Astrocyte of the hippocampus (primary cell): ENCODE results near the gene PDE6C.

Experiments
- DNase-seq: peaks from one replicate; pipeline ENCODE4 v3.0.0; 2011; ENCODE audit warnings: low read depth, low spot score

PDE6C gene

GRCh38 chr10:93612311-93612710, at the start of gene PDE6C:
Gene PDE6C, plus strand, starts transcription at chr10:93612537. Its CDS starts 189 bp downstream, at chr10:93612726.
- no peak for DNase-seq

DNA sequence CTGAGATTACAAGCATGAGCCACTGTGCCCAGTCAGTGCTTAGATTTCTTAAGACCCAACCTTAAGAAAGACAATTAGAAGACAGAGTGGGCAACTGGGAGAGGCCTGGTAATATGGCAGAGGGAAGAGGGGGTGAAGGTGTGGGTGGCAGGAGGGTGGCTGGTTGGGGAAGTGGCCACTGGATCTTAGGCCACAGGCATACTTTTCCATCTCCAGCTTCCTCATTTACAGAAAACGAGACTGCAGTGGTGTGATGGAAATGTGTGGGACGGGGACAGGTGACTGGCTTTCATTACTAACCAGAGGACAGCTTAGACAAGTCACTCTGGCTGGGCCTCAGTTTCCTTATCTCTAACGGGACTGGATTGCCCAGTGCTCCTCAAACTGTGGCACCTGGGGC, 46.9 kb upstream of the PDE6C start:
- DNase-seq, result no peak

GRCh38 chr10:93566435-93567276, 45.7 kb upstream of the PDE6C start, which contains the start of gene FFAR4:
Gene FFAR4, plus strand, starts transcription at chr10:93566665. Its CDS starts 56 bp downstream, at chr10:93566721.
- peak; percentile 32 for DNase-seq

DNA sequence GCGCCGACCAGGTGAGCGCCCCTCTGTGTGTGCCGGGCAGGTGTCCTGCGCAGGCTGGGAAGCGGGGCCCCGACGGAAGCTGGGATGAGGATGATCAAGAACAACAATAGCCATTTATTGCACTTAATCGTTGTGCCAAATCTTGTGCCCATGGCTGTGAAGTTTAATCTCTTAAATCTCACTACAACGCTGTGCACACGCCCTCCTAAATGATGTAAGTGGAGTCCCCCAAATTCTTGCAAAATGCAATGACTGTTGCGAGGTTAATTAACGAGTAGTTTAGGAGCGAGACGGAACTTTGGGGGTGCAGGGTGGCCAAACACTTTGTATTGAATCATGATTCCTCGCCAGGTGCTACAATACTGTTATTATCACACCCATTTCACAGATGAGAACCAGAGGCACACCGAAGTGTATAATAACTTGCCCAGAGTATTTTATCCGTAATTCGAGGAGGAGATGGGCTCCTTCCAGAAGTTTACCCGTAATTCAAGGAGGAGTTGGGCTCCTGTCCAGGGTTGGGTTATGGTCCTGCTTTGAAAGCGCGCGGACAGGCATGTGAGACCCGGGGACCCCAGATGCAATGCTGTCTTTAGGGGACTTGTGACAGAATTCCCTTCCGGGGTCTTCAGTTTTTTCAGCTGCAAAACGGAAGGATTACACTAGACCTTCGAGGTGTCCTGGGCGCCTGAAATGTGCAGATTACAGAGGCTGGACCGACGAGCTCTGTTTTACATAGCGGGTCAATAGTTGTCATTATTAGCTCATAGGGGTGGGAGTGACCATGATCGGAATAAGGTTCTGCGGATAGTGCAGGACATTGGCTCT, 44.8 kb upstream of the PDE6C start:
- DNase-seq, result no peak

DNA sequence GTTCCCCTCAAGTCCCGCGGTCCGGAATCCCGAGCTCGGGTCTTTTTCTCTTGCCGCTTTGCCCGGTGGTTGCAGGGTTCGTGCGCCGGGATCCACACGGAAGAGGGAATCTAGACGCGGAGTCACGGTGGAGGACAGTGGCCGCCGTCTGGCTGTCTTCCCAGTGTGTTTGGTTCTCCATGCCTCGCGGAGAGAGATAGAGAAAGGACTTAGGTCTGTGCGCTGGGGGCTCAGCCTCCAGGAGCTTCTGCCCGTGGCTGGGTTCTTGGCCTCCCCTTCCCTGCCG, 44.3 kb upstream of the PDE6C start:
- peak; percentile 8 for DNase-seq

- DNase-seq, result no peak
These were observed 42.0 kb upstream of the PDE6C start for GRCh38 chr10:93570383-93570782.

DNA sequence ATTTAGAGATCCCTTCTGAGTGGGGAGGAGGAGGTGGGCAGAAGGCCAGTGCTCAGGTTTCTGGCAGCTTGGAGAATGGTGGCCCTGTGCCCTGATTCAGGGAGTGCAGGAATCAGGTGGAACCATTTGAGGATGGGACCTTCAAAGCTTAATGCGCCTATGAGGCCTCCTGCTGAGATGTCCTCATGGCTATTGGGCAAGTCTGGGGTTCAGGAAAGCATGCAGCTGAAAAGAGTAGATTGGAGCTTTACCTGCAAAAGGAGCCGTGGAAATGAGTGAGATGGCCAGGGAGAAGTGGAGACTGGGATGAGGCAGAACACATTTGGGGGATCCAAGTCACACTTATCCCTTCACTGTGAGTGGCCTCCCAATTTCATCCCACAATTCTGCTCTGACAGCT, 39.7 kb upstream of the PDE6C start:
- DNase-seq, result no peak

DNA sequence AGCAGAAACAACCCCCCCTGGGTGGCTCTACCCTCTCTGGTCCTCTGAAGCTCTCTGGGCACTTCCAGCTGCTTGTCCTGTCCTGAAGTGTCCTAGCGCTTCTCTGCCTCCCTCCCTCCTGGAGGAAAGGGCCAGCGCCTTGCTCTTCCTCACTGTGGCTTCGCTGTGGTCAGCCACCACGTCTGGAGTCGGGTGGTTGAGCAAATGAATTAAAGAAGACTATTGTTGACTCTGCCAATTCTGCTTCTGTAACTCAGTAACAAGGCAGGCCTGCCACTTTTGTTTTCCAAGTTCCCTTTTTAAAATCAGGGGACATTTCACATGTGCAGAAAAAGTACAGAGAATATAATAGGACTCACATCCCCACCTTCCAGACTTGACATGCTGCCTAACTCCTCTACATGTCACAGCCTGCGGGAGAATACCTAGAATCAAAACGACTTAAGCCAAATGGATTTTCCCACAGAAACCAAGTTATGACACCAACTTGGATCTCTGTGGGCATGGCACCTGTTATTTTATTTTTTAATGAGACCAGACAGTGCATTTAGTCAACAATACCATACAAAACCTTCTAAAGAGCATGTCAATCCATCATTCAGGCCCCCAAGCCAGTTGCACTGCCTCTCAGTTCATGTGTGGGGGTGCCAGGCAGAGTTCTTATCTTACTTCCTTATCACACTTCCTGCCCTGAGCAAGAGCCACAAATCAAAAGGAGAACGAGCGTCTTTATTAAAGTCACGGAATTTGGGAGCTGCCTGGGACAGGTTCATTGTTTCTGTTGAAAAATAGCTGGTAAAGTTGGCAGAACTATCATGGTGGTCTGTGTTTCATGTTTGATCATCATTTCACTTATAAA, 39.1 kb upstream of the PDE6C start:
- no peak for DNase-seq

DNA sequence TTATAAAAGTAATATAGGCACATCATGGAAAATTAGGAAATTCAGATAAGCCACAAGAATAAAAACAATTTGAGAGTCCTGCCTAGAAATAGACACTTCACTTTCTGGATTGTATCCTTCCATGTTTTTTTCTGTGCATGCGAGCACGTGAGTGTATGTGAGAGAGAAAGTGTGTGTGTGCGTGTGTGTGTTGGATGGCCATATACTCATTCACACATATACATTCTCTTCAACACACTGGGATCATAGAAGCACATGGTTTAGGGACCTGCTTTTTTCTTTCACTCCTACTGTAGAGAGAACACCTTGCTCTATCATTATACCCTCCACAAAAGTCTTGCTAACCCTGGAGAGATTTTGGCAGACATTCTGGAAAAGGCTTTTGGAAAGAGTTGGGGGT, 38.4 kb upstream of the PDE6C start:
- DNase-seq, result no peak

GRCh38 chr10:93576888-93577287, 35.4 kb upstream of the PDE6C start:
- no peak for DNase-seq

GRCh38 chr10:93577565-93577964, 34.8 kb upstream of the PDE6C start:
- DNase-seq, result no peak

DNA sequence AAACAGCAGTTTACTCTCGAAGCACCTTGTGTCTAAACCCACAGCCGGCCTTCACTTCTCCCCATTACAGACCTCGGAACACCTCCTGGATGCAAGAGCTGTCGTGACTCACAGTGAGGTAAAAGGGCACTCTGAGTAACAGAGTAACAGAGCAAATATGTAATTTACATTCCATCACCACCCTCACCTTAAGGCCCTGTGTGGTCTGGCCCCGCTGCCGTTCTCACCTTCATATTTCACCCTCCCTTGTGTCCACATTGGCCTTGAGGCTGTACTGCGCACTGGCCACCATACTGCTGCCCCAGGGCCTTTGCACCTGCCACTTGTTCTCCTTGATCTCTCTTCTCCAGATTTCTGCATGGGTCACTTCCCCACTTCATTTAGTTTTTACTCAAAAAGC, 33.2 kb upstream of the PDE6C start:
- no peak for DNase-seq

DNA sequence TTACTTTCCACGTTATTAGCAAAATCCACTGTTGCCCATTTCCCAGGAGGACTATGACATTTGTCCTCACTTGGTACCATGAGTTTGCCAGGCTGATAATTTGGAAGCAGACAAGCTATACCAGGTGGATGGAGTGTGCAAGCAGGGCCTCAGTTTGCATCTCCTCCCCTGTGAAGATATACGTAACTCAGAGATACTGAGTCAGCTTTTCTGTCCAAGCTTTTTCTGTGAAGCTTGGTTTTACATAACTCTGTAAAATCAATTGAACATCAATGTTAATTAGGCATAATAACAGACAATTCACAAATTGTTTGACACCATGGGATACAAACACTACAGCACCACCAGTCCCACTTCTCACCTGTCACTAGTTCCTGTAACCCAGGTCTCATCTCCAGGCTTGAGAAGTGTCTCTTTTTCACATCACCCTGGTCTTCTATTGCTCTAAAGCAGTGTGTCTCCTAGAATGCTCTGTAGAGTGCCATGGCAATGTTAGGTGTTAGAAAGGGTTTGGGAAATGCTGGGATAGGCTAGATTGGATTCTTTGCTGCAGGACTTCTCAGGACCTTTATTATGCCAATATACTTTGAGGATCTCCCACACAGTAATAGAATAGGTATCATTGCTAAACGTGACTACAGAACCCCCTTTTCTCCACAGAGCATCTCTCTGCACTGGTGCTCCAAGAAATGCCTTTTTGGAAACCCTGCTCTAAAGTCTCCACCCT, 32.2 kb upstream of the PDE6C start:
- no peak for DNase-seq

DNA sequence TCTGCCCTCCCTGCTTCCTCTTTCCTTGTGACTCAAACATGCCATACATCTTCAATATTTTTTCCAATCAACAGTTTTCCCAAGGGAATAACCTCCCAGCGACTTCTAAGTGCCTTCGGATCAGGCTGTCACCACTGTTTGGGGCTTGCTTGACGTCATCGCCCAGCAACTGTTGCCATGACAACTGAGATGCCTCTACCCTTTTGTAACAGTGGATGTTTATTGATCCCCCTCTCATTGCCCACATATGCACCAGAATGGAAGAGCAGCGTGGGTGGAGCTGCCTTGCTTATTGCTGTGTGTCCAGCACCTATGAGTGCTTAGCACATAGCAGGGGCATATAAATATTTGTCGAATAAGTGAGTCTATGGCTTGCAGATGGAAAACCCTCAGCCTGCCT, 31.5 kb upstream of the PDE6C start:
- peak; percentile 48 for DNase-seq

GRCh38 chr10:93584445-93584844, 27.9 kb upstream of the PDE6C start:
- no peak for DNase-seq

GRCh38 chr10:93589648-93590562, 22.4 kb upstream of the PDE6C start:
- DNase-seq, result no peak

DNA sequence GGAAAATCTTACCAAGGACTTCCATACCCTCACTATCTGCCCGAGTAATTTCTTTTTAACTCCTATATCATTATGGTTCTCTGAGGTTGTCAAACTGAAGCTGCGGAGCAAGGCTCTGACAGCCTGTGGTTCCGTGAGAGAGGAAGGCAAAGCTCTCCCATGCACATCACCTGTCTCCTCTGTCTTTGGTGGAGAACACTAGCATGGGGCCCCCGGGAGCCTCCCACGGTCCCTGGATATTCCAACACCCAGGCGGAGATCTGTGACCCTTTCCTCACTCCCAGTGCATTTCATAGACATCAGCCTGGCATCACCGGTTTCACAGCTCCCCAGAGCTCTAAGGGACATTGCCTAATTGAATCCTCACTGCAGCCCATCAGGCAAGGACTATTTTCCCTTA, 21.7 kb upstream of the PDE6C start:
- no peak for DNase-seq

DNA sequence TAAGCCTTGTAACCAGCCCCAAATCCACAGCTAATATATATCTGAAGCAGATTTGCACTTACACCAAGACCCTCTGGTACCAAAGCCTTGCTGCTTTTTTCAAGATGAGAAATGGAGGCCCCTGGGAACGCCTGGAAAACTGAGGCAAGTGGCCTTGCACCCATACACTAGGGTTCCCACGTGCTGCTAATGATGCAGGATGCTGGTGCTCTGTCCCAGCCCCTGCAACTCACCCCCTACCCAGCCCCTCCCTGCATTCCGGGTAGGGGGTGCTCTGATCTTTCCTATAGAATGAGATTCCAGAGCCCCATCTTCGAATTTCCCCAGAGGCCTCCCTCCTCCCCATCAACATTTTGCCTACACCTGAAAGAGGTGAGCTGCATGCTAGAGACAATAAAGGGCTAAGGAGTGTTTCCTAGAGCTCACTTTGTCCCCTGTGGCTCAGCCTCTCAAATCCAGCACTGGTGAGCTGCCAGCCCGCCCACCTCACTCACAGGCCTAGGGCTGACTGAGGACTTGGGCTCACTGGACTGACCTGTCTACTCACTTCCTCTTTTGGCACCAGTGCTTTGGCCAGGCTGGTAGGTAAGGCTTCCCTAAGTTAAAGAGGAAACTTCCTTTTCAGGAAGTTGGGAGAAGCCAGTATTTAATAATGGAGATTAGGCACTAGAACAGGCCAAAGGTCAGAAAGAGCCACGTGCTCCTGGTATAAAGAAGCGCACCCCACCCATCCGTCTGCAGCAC, 21.1 kb upstream of the PDE6C start:
- DNase-seq, result no peak

DNA sequence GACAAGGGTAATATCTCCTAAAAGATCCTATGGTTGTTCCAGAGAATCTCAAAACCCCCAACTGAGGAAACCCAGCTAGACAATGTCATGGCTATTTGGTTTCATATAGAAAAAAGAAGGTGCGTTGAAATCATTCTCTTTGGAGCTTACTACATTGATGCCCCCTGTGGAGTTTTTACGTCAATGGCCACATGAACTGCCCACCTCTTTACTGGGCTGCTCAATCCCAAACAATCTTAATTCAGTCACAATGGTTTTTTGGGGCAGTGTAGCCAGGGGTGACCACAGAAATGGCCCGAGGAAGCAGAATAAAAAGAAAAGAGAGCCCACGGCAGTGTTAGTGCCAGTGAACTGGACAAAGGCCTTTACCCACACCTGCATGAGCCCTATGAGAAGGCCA, 19.1 kb upstream of the PDE6C start:
- no peak for DNase-seq

- no peak for DNase-seq
These were observed 18.6 kb upstream of the PDE6C start for GRCh38 chr10:93593749-93594148.
